ENCODE data around the gene DENND4A. TPM values are rescaled to one million over a fixed set of nuclear protein-coding genes. Genes with fewer than 3 reads are reported as not detected.

DENND4A gene
- total and polyA plus RNA-seq, 9 of the 15 experiments (the other 6 are each of a cell fraction or from before 2014, with no cell fraction given) = 6.8 to 32.3 (median 19.9) TPM

- ChIA-PET POLR2A (interaction anchor here (0.8 kb wide), 1 partner anchor 188 kb away, joined by 4 read pairs; no protein-coding TSS in a partner anchor), CTCF (ENCODE audit: low intra/inter-chr PET ratio) (no interaction called here)
- in situ Hi-C loops (cut with MboI) = no loop called here
- Histone ChIP-seq H4K20me1 (replicated peaks; ENCODE audit: control insufficient read depth, insufficient read depth, low read length) (no peaks in the 10 kb centered on the region), H3K9ac (ENCODE audit: insufficient read depth in 1 of 2, low read depth in 2 of 2, low read length in 2 of 2) (no peak overlapping the region), H3K4me3 (no peak overlapping the region), H3K9me1 (ENCODE audit: control insufficient read depth, insufficient read depth, low read length) (no peaks in the 10 kb centered on the region), H2AFZ (ENCODE audit: low read depth, low read length) (no peak overlapping the region), H3K27me3 (ENCODE audit: control insufficient read depth in 2 of 2, insufficient read depth in 2 of 2, low read length in 2 of 2) (no peaks in the 10 kb centered on the region), H3K79me2 (ENCODE audit: control insufficient read depth, insufficient read depth, low read length) (no peaks in the 10 kb centered on the region), H3K4me1 (replicated peaks in 1 of 2; ENCODE audit: control insufficient read depth in 2 of 2, insufficient read depth in 2 of 2, low read length in 2 of 2) (no peaks in the 10 kb centered on the region), H3K27ac (ENCODE audit: extremely low read depth, low read depth, low read length) (no peak overlapping the region), H3K9me3 (replicated peaks; ENCODE audit: control insufficient read depth, insufficient read depth, low read depth, low read length) (no peaks in the 10 kb centered on the region), H3K36me3 (ENCODE audit: control insufficient read depth, insufficient read depth, low read length) (no peaks in the 10 kb centered on the region), H3K4me2 (ENCODE audit: insufficient read depth, low read length) (no peak overlapping the region)
- FAIRE-seq (no peak), DNase-seq (ENCODE audit: extremely low read depth in 1 of 4, low spot score in 3 of 4) (no peak), ATAC-seq (no peak)
- intact Hi-C loops (cut with micrococcal nuclease) = no loop called here
- TF ChIP-seq NFXL1 (CRISPR knock-in tag; IDR thresholded peaks at IDR 0.05) (no peak), DDX20 (tag; IDR thresholded peaks at IDR 0.05; ENCODE audit: low read depth) (no peak), CHD2 (IDR thresholded peaks at IDR 0.05; ENCODE audit: low read depth, low read length) (no peak), POLR2A (conservative IDR thresholded peaks at IDR 0.05) (no peak), ATF4 (CRISPR knock-in tag; IDR thresholded peaks at IDR 0.05) (no peak), ZFPM2 (CRISPR knock-in tag; IDR thresholded peaks at IDR 0.05) (no peak), CTBP1 (IDR thresholded peaks at IDR 0.05; ENCODE audit: borderline replicate concordance) (no peak), SOX6 (IDR thresholded peaks at IDR 0.05) (no peak)
- TF ChIP-seq, protein P1, sequence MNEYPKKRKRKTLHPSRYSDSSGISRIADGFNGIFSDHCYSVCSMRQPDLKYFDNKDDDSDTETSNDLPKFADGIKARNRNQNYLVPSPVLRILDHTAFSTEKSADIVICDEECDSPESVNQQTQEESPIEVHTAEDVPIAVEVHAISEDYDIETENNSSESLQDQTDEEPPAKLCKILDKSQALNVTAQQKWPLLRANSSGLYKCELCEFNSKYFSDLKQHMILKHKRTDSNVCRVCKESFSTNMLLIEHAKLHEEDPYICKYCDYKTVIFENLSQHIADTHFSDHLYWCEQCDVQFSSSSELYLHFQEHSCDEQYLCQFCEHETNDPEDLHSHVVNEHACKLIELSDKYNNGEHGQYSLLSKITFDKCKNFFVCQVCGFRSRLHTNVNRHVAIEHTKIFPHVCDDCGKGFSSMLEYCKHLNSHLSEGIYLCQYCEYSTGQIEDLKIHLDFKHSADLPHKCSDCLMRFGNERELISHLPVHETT (CRISPR knock-in tag; conservative IDR thresholded peaks at IDR 0.05 in 1 of 2, IDR thresholded peaks at IDR 0.05 in 1 of 2) = no peak
- WGBS (ENCODE audit: insufficient coverage, low coverage, missing lambda C conversion rate) = 80% methylated on average over 2 of the region's 2 CpGs
- no TSS peak for BruUV-seq (replicated peaks)
These were observed 109.6 kb downstream of the DENND4A start for GRCh38 chr15:65682404-65682911.
